Kidney (tissue), 14 donors: ENCODE data around the gene PWWP2B. TPM values are rescaled to one million over a fixed set of nuclear protein-coding genes. Genes with fewer than 3 reads are reported as not detected.

Experiments
- DNase-seq, 5 donors: peaks; one replicate each; pipeline ENCODE4 v3.0.0-alpha.2; 2013 to 2020
- FAIRE-seq: peaks from 2 replicates; lab custom pipeline; 2012; peaks lifted over from hg19 to GRCh38; lab: Jason Lieb, UNC
- H3K27ac ChIP-seq, 2 donors: one replicate each; pipeline ENCODE4 v1.7.0; 2013; ENCODE audit warnings: low read depth in 2 of 2, low read length in 2 of 2, inconsistent platforms in 1 of 2
- H3K27me3 ChIP-seq: one replicate; pipeline ENCODE4 v1.7.1; 2013; ENCODE audit warnings: low read length, inconsistent platforms; ENCODE audit not compliant: control insufficient read depth, insufficient read depth
- H3K36me3 ChIP-seq, 3 donors: one replicate each; pipeline versions ENCODE4 v1.7.0 to v1.7.1; 2013; ENCODE audit warnings: low read length in 3 of 3, control low read depth in 1 of 3, inconsistent platforms in 1 of 3; ENCODE audit not compliant: insufficient read depth in 3 of 3, control insufficient read depth in 2 of 3
- H3K4me1 ChIP-seq, 3 donors: one replicate each; pipeline versions ENCODE4 v1.7.0 to v1.7.1; 2013; ENCODE audit warnings: low read length in 3 of 3, inconsistent platforms in 1 of 3, low read depth in 1 of 3; ENCODE audit not compliant: control insufficient read depth in 2 of 3, insufficient read depth in 2 of 3
- H3K4me3 ChIP-seq, 3 donors: one replicate each; pipeline versions ENCODE4 v1.7.0 to v1.8.1; 2013; ENCODE audit warnings: low read length in 3 of 3, control low read depth in 1 of 3, inconsistent platforms in 1 of 3
- H3K9ac ChIP-seq, 3 donors: one replicate each; pipeline versions ENCODE4 v1.7.0 to v1.7.1; 2013; ENCODE audit warnings: low read length in 3 of 3, control low read depth in 1 of 3, inconsistent platforms in 1 of 3
- H3K9me3 ChIP-seq, 3 donors: one replicate each; pipeline versions ENCODE4 v1.7.0 to v1.7.1; 2013; ENCODE audit warnings: low read length in 3 of 3, control low read depth in 1 of 3, inconsistent platforms in 1 of 3; ENCODE audit not compliant: control insufficient read depth in 2 of 3, insufficient read depth in 1 of 3
- CTCF ChIP-seq: IDR thresholded peaks from 3 replicates; pipeline ENCODE4 v1.5.1; 2012; ENCODE audit warnings: mild to moderate bottlenecking, moderate library complexity, borderline replicate concordance; ENCODE audit not compliant: insufficient read depth; ENCODE audit errors: extremely low read depth
- intact Hi-C: fragments of 100-400 bp; cut with DNase I; formaldehyde crosslinking; loops from one replicate; pipeline ENCODE4 v1.11.1; 2022
- polyA plus RNA-seq: library from polyadenylated mRNA; stranded (reverse); fragments of 350-450 nt; fragmentation: Illumina TruSeq; extraction: RNeasy Lipid Tissue Mini Kit (QIAGEN cat#74804); gene quantifications from one replicate; pipeline ENCODE4 v1.2.3, GENCODE V29; 2014; ENCODE audit warnings: low read depth, low replicate concordance; ENCODE audit not compliant: insufficient read depth
- total RNA-seq: library from RNA; stranded (reverse); fragmentation: NEBNext Ultra II Directional; extraction: Animal tissue kit (Norgen Biotek cat#: 25700); gene quantifications from one replicate; pipeline ENCODE4 v1.2.1, GENCODE V29; 2021
- donor health status: control.
- donor health status: control.
- donor health status: control.
- donor health status: control.
- donor health status: control.
- donor health status: DM: yes; HTN: yes; CAD: no.
- donor health status: Normal renal cell carcinoma (clear cell type).

The PWWP2B gene
- total and polyA plus RNA-seq, 2 donors from 2014 or later = 12.9 to 24.3 TPM

GRCh38 chr10:132392811-132393694, 3.9 kb upstream of the PWWP2B start:
- Histone ChIP-seq H3K9me3 (no peaks in the 10 kb centered on the region), H3K36me3 (no peaks in the 10 kb centered on the region), H3K4me1 (peaks cover 0 to 14% (median 0%) of the 10 kb centered on the region in 3 donors), H3K27ac (no peak overlapping the region), H3K4me3 (no peak overlapping the region), H3K9ac (no peak overlapping the region), H3K27me3 (no peaks in the 10 kb centered on the region)
- no peak for TF ChIP-seq CTCF
- no peak for FAIRE-seq
- peak in 2 of 5 donors; percentile 36 to 54 for DNase-seq
- intact Hi-C loops = no loop called here

GRCh38 chr10:132393695-132394181, 3.3 kb upstream of the PWWP2B start:
- TF ChIP-seq CTCF = no peak
- no peaks in the 10 kb centered on the region for H3K9me3 ChIP-seq
- DNase-seq (peak in 2 of 5 donors; percentile 53 to 75), FAIRE-seq (no peak)
- H3K4me1 ChIP-seq = peaks cover 0 to 20% (median 0%) of the 10 kb centered on the region in 3 donors
- no peak overlapping the region for H3K9ac ChIP-seq
- no peaks in the 10 kb centered on the region for H3K36me3 ChIP-seq
- H3K4me3 ChIP-seq = no peak overlapping the region
- intact Hi-C loops = no loop called here
- no peaks in the 10 kb centered on the region for H3K27me3 ChIP-seq
- no peak overlapping the region for H3K27ac ChIP-seq

GRCh38 chr10:132394201-132394811, 2.7 kb upstream of the PWWP2B start:
- no peak for TF ChIP-seq CTCF
- FAIRE-seq = no peak

More at GRCh38 chr10:132394201-132394811, 2.7 kb upstream of the PWWP2B start:
- Histone ChIP-seq H3K4me1 (peaks cover 0 to 18% (median 0%) of the 10 kb centered on the region in 3 donors), H3K27ac (no peak overlapping the region), H3K9me3 (no peaks in the 10 kb centered on the region), H3K9ac (no peak overlapping the region), H3K36me3 (no peaks in the 10 kb centered on the region), H3K4me3 (no peak overlapping the region), H3K27me3 (no peaks in the 10 kb centered on the region)
- DNase-seq = peak in 2 of 5 donors; percentile 60 to 64
- intact Hi-C loops = no loop called here
